PC-3 (cell line): ENCODE measurements around the gene RCCD1. TPM values are rescaled to one million over a fixed set of nuclear protein-coding genes. Genes with fewer than 3 reads are reported as not detected.

Experiments used
- ATAC-seq: fragments of 200-7000 bp; cut with Tn5 transposase; 2 replicates; pipeline ENCODE4 v1.9.1; 2020; ENCODE audit warnings: mild to moderate bottlenecking, moderate library complexity
- BruUV-seq: library from RNA; stranded (reverse); fragments of 400-500 nt; replicated peaks from 2 replicates; lab custom pipeline; 2021; lab: Mats Ljungman, UMichigan
- CTCF ChIA-PET: fragments of 300-600 bp; sonication (Branson Sonifier 250); formaldehyde crosslinking; loops from one replicate; lab custom pipeline; 2022; ENCODE audit warnings: antibody characterized with exemption; lab: Charles Lee
- POLR2A ChIA-PET: fragments of 300-600 bp; sonication (Branson Sonifier 250); formaldehyde crosslinking; loops from one replicate; lab custom pipeline; 2022; ENCODE audit warnings: antibody characterized with exemption; ENCODE audit not compliant: unreplicated experiment; lab: Charles Lee
- DNase-seq: peaks from one replicate; pipeline ENCODE4 v3.0.0-alpha.2; 2015
- H2AFZ ChIP-seq: fragments of 300-600 bp; sonication (generic); 2 replicates; pipeline ENCODE4 v1.6.0; 2016; ENCODE audit warnings: antibody characterized with exemption, low read length
- H3F3A ChIP-seq: fragments of 300-600 bp; sonication (generic); one replicate; pipeline ENCODE4 v1.6.0; 2017; ENCODE audit warnings: antibody characterized with exemption, low read length, control low read depth, mild to moderate bottlenecking; ENCODE audit not compliant: unreplicated experiment
- H3K27ac ChIP-seq: fragments of 300-600 bp; sonication (generic); 2 replicates; pipeline ENCODE4 v1.5.1; 2016; ENCODE audit warnings: mild to moderate bottlenecking, low read length
- H3K27me3 ChIP-seq: fragments of 300-600 bp; sonication (generic); 2 replicates; pipeline ENCODE4 v1.6.1; 2016; ENCODE audit warnings: low read length, mixed read lengths
- H3K36me3 ChIP-seq: fragments of 300-600 bp; sonication (generic); 2 replicates; pipeline ENCODE4 v1.6.1; 2016; ENCODE audit warnings: low read depth, mixed run types, low read length, mixed read lengths
- H3K4me1 ChIP-seq: fragments of 300-600 bp; sonication (generic); 2 replicates; pipeline ENCODE4 v1.5.1; 2016; ENCODE audit warnings: low read length; ENCODE audit not compliant: insufficient read depth
- H3K4me2 ChIP-seq: fragments of 300-600 bp; sonication (generic); 2 replicates; pipeline ENCODE4 v1.6.0; 2016; ENCODE audit warnings: low read length
- H3K4me3 ChIP-seq: fragments of 300-600 bp; sonication (generic); 2 replicates; pipeline ENCODE4 v1.5.1; 2016; ENCODE audit warnings: mild to moderate bottlenecking, low read length, mixed read lengths
- H3K79me2 ChIP-seq: fragments of 300-600 bp; sonication (generic); 2 replicates; pipeline ENCODE4 v1.6.1; 2017; ENCODE audit warnings: low read length, mixed read lengths
- H3K9ac ChIP-seq: fragments of 300-600 bp; sonication (generic); 2 replicates; pipeline ENCODE4 v1.6.0; 2016; ENCODE audit warnings: mild to moderate bottlenecking, low read length
- H3K9me2 ChIP-seq: fragments of 300-600 bp; sonication (generic); replicated peaks from 2 replicates; pipeline ENCODE4 v1.6.1; 2016; ENCODE audit warnings: mixed run types, low read length, mixed read lengths
- H3K9me3 ChIP-seq: fragments of 300-600 bp; sonication (generic); 2 replicates; pipeline ENCODE4 v1.6.1; 2016; ENCODE audit warnings: low read length, mixed read lengths
- H4K20me1 ChIP-seq: fragments of 300-600 bp; sonication (generic); 2 replicates; pipeline ENCODE4 v1.6.1; 2016; ENCODE audit warnings: low read length, mixed read lengths
- CTCF ChIP-seq: fragments of 300-600 bp; sonication (generic); conservative IDR thresholded peaks from 2 replicates; pipeline ENCODE4 v1.5.1; 2017; ENCODE audit warnings: antibody characterized with exemption, low read depth, mild to moderate bottlenecking, low read length
- EZH2 ChIP-seq: fragments of 300-600 bp; sonication (generic); IDR thresholded peaks from one replicate; pipeline ENCODE4 v1.6.1; 2017; ENCODE audit warnings: antibody characterized with exemption, mild to moderate bottlenecking, low read length; ENCODE audit not compliant: unreplicated experiment
- EZH2phosphoT487 ChIP-seq: fragments of 300-600 bp; sonication (generic); IDR thresholded peaks from 2 replicates; pipeline ENCODE4 v1.6.1; 2018; ENCODE audit warnings: mild to moderate bottlenecking, antibody characterized with exemption, low read length, borderline replicate concordance
- intact Hi-C: fragments of 100-400 bp; cut with micrococcal nuclease; formaldehyde crosslinking; loops from 2 replicates; pipeline ENCODE4 v1.9.0; 2023
- total RNA-seq: library from RNA; depleted of rRNA; stranded (reverse); fragments of >200 nt; gene quantifications from 2 replicates; pipeline ENCODE4 v1.2.3, GENCODE V29; 2014

RCCD1 gene
- total RNA-seq, 1 experiment from 2014 or later = 9.2 TPM

- TF ChIP-seq EZH2 (no peak), EZH2phosphoT487 (no peak), CTCF (no peak)
- Histone ChIP-seq H3K9ac (peak within 1 kb of the TSS; percentile 94), H3K36me3 (peaks cover 10% of the 10 kb centered on the region), H3K79me2 (peaks cover 60% of the 10 kb centered on the region), H3K4me1 (peaks cover 5% of the 10 kb centered on the region; the same call in 1 of the 2 replicates), H2AFZ (peak within 1 kb of the TSS; percentile 91), H4K20me1 (no peaks in the 10 kb centered on the region), H3K4me2 (peak within 1 kb of the TSS; percentile 92), H3K27me3 (no peaks in the 10 kb centered on the region), H3K27ac (peak within 1 kb of the TSS; percentile 58), H3K4me3 (peak within 1 kb of the TSS; percentile 72), H3F3A (no peaks in the 10 kb centered on the region), H3K9me3 (no peaks in the 10 kb centered on the region), H3K9me2 (no peaks in the 10 kb centered on the region)
- CTCF ChIA-PET = no interaction called here
- TSS peak; percentile 88 for BruUV-seq
- POLR2A ChIA-PET = interaction anchor here (1.0 kb wide), 1 partner anchor 46 kb away, joined by 4 read pairs; no protein-coding TSS in a partner anchor
- intact Hi-C loops = loop anchor here (5.0 kb wide), 2 partner anchors 37 to 62 kb away; partner anchors contain the start of gene HDDC3
- peak; percentile 96 for ATAC-seq
- DNase-seq = peak; percentile 99
These were observed 40.0 kb downstream of the RCCD1 start, which contains the start of gene PRC1 for GRCh38 chr15:90994417-90995311. Gene PRC1, minus strand, starts transcription at chr15:90994535. Its CDS starts 118 bp downstream, at chr15:90994417.

- ATAC-seq = no peak
- TF ChIP-seq EZH2phosphoT487 (no peak), CTCF (no peak), EZH2 (no peak)
- H3K36me3 ChIP-seq = peaks cover 23% of the 10 kb centered on the region
These were observed 44.1 kb downstream of the RCCD1 start for GRCh38 chr15:90998737-90999136.

GRCh38 chr15:91001209-91001608 is 46.5 kb downstream of the RCCD1 start:
- ATAC-seq = no peak
- Histone ChIP-seq H3K27ac (no peak overlapping the region), H3K9me2 (no peaks in the 10 kb centered on the region), H2AFZ (no peak overlapping the region), H3K4me1 (no peaks in the 10 kb centered on the region), H3K4me2 (no peak overlapping the region), H3K4me3 (no peak overlapping the region), H4K20me1 (no peaks in the 10 kb centered on the region), H3K27me3 (no peaks in the 10 kb centered on the region), H3K79me2 (peaks cover 1% of the 10 kb centered on the region; the same call in 1 of the 2 replicates), H3K9me3 (no peaks in the 10 kb centered on the region), H3K36me3 (peaks cover 23% of the 10 kb centered on the region), H3F3A (no peaks in the 10 kb centered on the region), H3K9ac (no peak overlapping the region)
- intact Hi-C loops = no loop called here
- TF ChIP-seq EZH2 = no peak
- no peak for TF ChIP-seq CTCF
- no peak for TF ChIP-seq EZH2phosphoT487
- no TSS peak for BruUV-seq
- ChIA-PET POLR2A (no interaction called here), CTCF (no interaction called here)
- DNase-seq = no peak

More at GRCh38 chr15:90998737-90999136, 44.1 kb downstream of the RCCD1 start:
- no peaks in the 10 kb centered on the region for H3K9me2 ChIP-seq
- H3K79me2 ChIP-seq = peaks cover 20% of the 10 kb centered on the region
- H4K20me1 ChIP-seq = no peaks in the 10 kb centered on the region
- H3F3A ChIP-seq = no peaks in the 10 kb centered on the region
- no peaks in the 10 kb centered on the region for H3K9me3 ChIP-seq
- H3K27me3 ChIP-seq = no peaks in the 10 kb centered on the region
- intact Hi-C loops = no loop called here
- no peak overlapping the region for H3K27ac ChIP-seq
- BruUV-seq = no TSS peak
- H3K9ac ChIP-seq = no peak overlapping the region
- POLR2A ChIA-PET = no interaction called here
- H3K4me3 ChIP-seq = no peak overlapping the region
- CTCF ChIA-PET = no interaction called here
- H3K4me1 ChIP-seq = no peaks in the 10 kb centered on the region
- no peak overlapping the region for H3K4me2 ChIP-seq
- DNase-seq = no peak
- H2AFZ ChIP-seq = no peak overlapping the region
